BLaER1 (cell line): ENCODE results near the gene C5AR1.
"Not testable (repeated sequence)": the region's sequence is repeated elsewhere in the genome, so short reads cannot be mapped to it uniquely, and the experiment has no call there.

ENCODE experiments used
- H3K27ac ChIP-seq: shearing (Covaris generic); formaldehyde crosslinking; 2 replicates; pipeline ENCODE4 v1.8.1; 2022
- H3K27me3 ChIP-seq: shearing (Covaris generic); formaldehyde crosslinking; 2 replicates; pipeline ENCODE4 v1.8.1; 2022
- H3K36me3 ChIP-seq: shearing (Covaris generic); formaldehyde crosslinking; 2 replicates; pipeline ENCODE4 v1.8.1; 2022
- H3K4me1 ChIP-seq: shearing (Covaris generic); formaldehyde crosslinking; 2 replicates; pipeline ENCODE4 v1.8.1; 2022
- H3K4me2 ChIP-seq: shearing (Covaris generic); formaldehyde crosslinking; 2 replicates; pipeline ENCODE4 v1.8.1; 2022
- H3K4me3 ChIP-seq: shearing (Covaris generic); formaldehyde crosslinking; 2 replicates; pipeline ENCODE4 v1.8.1; 2022
- H3K9ac ChIP-seq: shearing (Covaris generic); formaldehyde crosslinking; 2 replicates; pipeline ENCODE4 v1.8.1; 2022
- H3K9me3 ChIP-seq: shearing (Covaris generic); formaldehyde crosslinking; 2 replicates; pipeline ENCODE4 v1.8.1; 2022
- H4K20me1 ChIP-seq: shearing (Covaris generic); formaldehyde crosslinking; 2 replicates; pipeline ENCODE4 v1.8.1; 2022
- Cebpa-rat ChIP-seq: shearing (Covaris generic); IDR thresholded peaks from 2 replicates; pipeline ENCODE4 v1.8.1; 2022

The C5AR1 gene

GRCh38 chr19:47283405-47284059 lies 26.1 kb upstream of the C5AR1 start:
- Histone ChIP-seq H3K4me1 (peaks cover 25% of the 10 kb centered on the region), H4K20me1 (peaks cover 5% of the 10 kb centered on the region; the same call in 1 of the 2 replicates), H3K9me3 (no peaks in the 10 kb centered on the region), H3K36me3 (no peaks in the 10 kb centered on the region), H3K4me3 (no peak overlapping the region), H3K4me2 (peak overlapping the region; percentile 35), H3K27me3 (no peaks in the 10 kb centered on the region), H3K27ac (no peak overlapping the region), H3K9ac (no peak overlapping the region)
- no peak for TF ChIP-seq Cebpa-rat

GRCh38 chr19:47284324-47284899 lies 25.2 kb upstream of the C5AR1 start:
- Histone ChIP-seq H3K4me2 (peak overlapping the region; percentile 35; the same call in 1 of the 2 replicates), H3K9ac (no peak overlapping the region), H3K36me3 (no peaks in the 10 kb centered on the region), H3K27me3 (no peaks in the 10 kb centered on the region), H3K27ac (no peak overlapping the region), H4K20me1 (peaks cover 5% of the 10 kb centered on the region; the same call in 1 of the 2 replicates), H3K4me1 (peaks cover 20% of the 10 kb centered on the region), H3K9me3 (no peaks in the 10 kb centered on the region), H3K4me3 (no peak overlapping the region)
- TF ChIP-seq Cebpa-rat: no peak

GRCh38 chr19:47296036-47296435 lies 13.6 kb upstream of the C5AR1 start:
- H3K4me1 ChIP-seq: peaks cover 38% of the 10 kb centered on the region
- no peak for TF ChIP-seq Cebpa-rat
- no peak overlapping the region for H3K4me3 ChIP-seq
- H3K36me3 ChIP-seq: no peaks in the 10 kb centered on the region
- peaks cover 14% of the 10 kb centered on the region; the same call in 1 of the 2 replicates for H4K20me1 ChIP-seq
- H3K27me3 ChIP-seq: peaks cover 22% of the 10 kb centered on the region
- no peak overlapping the region for H3K9ac ChIP-seq
- H3K27ac ChIP-seq: no peak overlapping the region
- no peaks in the 10 kb centered on the region for H3K9me3 ChIP-seq
- H3K4me2 ChIP-seq: no peak overlapping the region

GRCh38 chr19:47300867-47301266 lies 8.8 kb upstream of the C5AR1 start:
- H3K9me3 ChIP-seq, H3K9ac ChIP-seq, H3K4me3 ChIP-seq, H3K36me3 ChIP-seq, H3K27ac ChIP-seq: not testable (repeated sequence)
- peaks cover 44% of the 10 kb centered on the region for H3K4me1 ChIP-seq
- H4K20me1 ChIP-seq: peaks cover 14% of the 10 kb centered on the region; the same call in 1 of the 2 replicates
- H3K27me3 ChIP-seq: peaks cover 61% of the 10 kb centered on the region
- H3K4me2 ChIP-seq: peak overlapping the region; percentile 62

GRCh38 chr19:47302249-47302648 lies 7.4 kb upstream of the C5AR1 start:
- Histone ChIP-seq H3K4me1 (peaks cover 39% of the 10 kb centered on the region), H4K20me1 (peaks cover 14% of the 10 kb centered on the region; the same call in 1 of the 2 replicates), H3K36me3 (no peaks in the 10 kb centered on the region), H3K4me3 (no peak overlapping the region), H3K27ac (no peak overlapping the region), H3K9ac (no peak overlapping the region), H3K27me3 (peaks cover 72% of the 10 kb centered on the region), H3K4me2 (no peak overlapping the region; the same call in 1 of the 2 replicates), H3K9me3 (no peaks in the 10 kb centered on the region)
- TF ChIP-seq Cebpa-rat: no peak

GRCh38 chr19:47303966-47304365 lies 5.7 kb upstream of the C5AR1 start:
- Histone ChIP-seq H3K4me1 (peaks cover 44% of the 10 kb centered on the region), H3K9ac (no peak overlapping the region), H4K20me1 (peaks cover 12% of the 10 kb centered on the region; the same call in 1 of the 2 replicates), H3K36me3 (no peaks in the 10 kb centered on the region), H3K9me3 (no peaks in the 10 kb centered on the region), H3K27ac (no peak overlapping the region), H3K4me3 (no peak overlapping the region), H3K4me2 (no peak overlapping the region), H3K27me3 (peaks cover 77% of the 10 kb centered on the region)
- no peak for TF ChIP-seq Cebpa-rat

GRCh38 chr19:47305309-47305751 lies 4.3 kb upstream of the C5AR1 start:
- Histone ChIP-seq H3K4me1 (peaks cover 43% of the 10 kb centered on the region), H3K36me3 (no peaks in the 10 kb centered on the region)

GRCh38 chr19:47306303-47306702 lies 3.4 kb upstream of the C5AR1 start:
- no peaks in the 10 kb centered on the region for H3K9me3 ChIP-seq
- TF ChIP-seq Cebpa-rat: no peak
- no peaks in the 10 kb centered on the region for H3K36me3 ChIP-seq
- peaks cover 22% of the 10 kb centered on the region; the same call in 1 of the 2 replicates for H4K20me1 ChIP-seq
- H3K4me2 ChIP-seq: no peak overlapping the region
- no peak overlapping the region for H3K4me3 ChIP-seq
- no peak overlapping the region for H3K9ac ChIP-seq
- H3K27me3 ChIP-seq: peaks cover 93% of the 10 kb centered on the region
- peaks cover 33% of the 10 kb centered on the region for H3K4me1 ChIP-seq
- H3K27ac ChIP-seq: no peak overlapping the region

More at GRCh38 chr19:47305309-47305751, 4.3 kb upstream of the C5AR1 start:
- H3K27me3 ChIP-seq: peaks cover 83% of the 10 kb centered on the region
- no peak overlapping the region for H3K4me2 ChIP-seq
- no peak overlapping the region for H3K4me3 ChIP-seq
- H3K9ac ChIP-seq: no peak overlapping the region
- H3K9me3 ChIP-seq: no peaks in the 10 kb centered on the region
- no peak overlapping the region for H3K27ac ChIP-seq
- no peak for TF ChIP-seq Cebpa-rat
- peaks cover 13% of the 10 kb centered on the region; the same call in 1 of the 2 replicates for H4K20me1 ChIP-seq

- Histone ChIP-seq H3K27ac (no peak overlapping the region), H3K27me3 (peaks cover 86% of the 10 kb centered on the region), H4K20me1 (peaks cover 25% of the 10 kb centered on the region; the same call in 1 of the 2 replicates), H3K9ac (no peak overlapping the region), H3K4me2 (peak overlapping the region; percentile 77), H3K4me1 (peaks cover 20% of the 10 kb centered on the region), H3K4me3 (no peak overlapping the region), H3K36me3 (no peaks in the 10 kb centered on the region), H3K9me3 (no peaks in the 10 kb centered on the region)
- TF ChIP-seq Cebpa-rat: no peak
These were observed 623 bp upstream of the C5AR1 start for GRCh38 chr19:47309038-47309437.

- Histone ChIP-seq H3K9me3 (no peaks in the 10 kb centered on the region), H3K4me3 (no peak overlapping the region), H3K27me3 (peaks cover 73% of the 10 kb centered on the region), H3K4me1 (peaks cover 20% of the 10 kb centered on the region), H3K4me2 (no peak overlapping the region), H3K9ac (no peak overlapping the region), H4K20me1 (peaks cover 25% of the 10 kb centered on the region; the same call in 1 of the 2 replicates), H3K27ac (no peak overlapping the region), H3K36me3 (no peaks in the 10 kb centered on the region)
- TF ChIP-seq Cebpa-rat: no peak
These were observed 662 bp downstream of the C5AR1 start for GRCh38 chr19:47310323-47310722.
